Small intestine (tissue), 7 donors: ENCODE data around the gene PSMD3. TPM values are rescaled to one million over a fixed set of nuclear protein-coding genes. Genes with fewer than 3 reads are reported as not detected.
A peak's percentile ranks its signal among the peaks of the same experiment; 100 is the strongest.
"Not testable (repeated sequence)": the region's sequence is repeated elsewhere in the genome, so short reads cannot be mapped to it uniquely, and the experiment has no call there.

Source experiments
- DNase-seq, 2 donors: peaks; one replicate each; pipeline versions ENCODE4 v3.0.0 to v3.0.0-alpha.2; 2013
- FAIRE-seq: peaks from 2 replicates; lab custom pipeline; 2012; peaks lifted over from hg19 to GRCh38; lab: Jason Lieb, UNC
- H3K27ac ChIP-seq, 3 donors: one replicate each; pipeline ENCODE4 v1.5.1; 2013; ENCODE audit warnings: low read length in 2 of 3, mild to moderate bottlenecking in 2 of 3, control low read depth in 1 of 3, inconsistent platforms in 1 of 3, low read depth in 1 of 3, moderate library complexity in 1 of 3
- H3K27me3 ChIP-seq, 3 donors: one replicate each; pipeline ENCODE4 v1.6.1; 2013; ENCODE audit warnings: low read length in 3 of 3, inconsistent platforms in 1 of 3; ENCODE audit not compliant: control insufficient read depth in 3 of 3, insufficient read depth in 3 of 3
- H3K36me3 ChIP-seq, 3 donors: one replicate each; pipeline ENCODE4 v1.6.1; 2013; ENCODE audit warnings: low read length in 3 of 3, inconsistent platforms in 1 of 3, low read depth in 1 of 3, mild to moderate bottlenecking in 1 of 3, moderate library complexity in 1 of 3; ENCODE audit not compliant: control insufficient read depth in 3 of 3, insufficient read depth in 2 of 3
- H3K4me1 ChIP-seq, 3 donors: one replicate each; pipeline ENCODE4 v1.6.1; 2013; ENCODE audit warnings: low read length in 2 of 3, inconsistent platforms in 1 of 3, low read depth in 1 of 3, mild to moderate bottlenecking in 1 of 3, moderate library complexity in 1 of 3; ENCODE audit not compliant: control insufficient read depth in 3 of 3, insufficient read depth in 2 of 3
- H3K4me3 ChIP-seq, 3 donors: one replicate each; pipeline ENCODE4 v1.5.1; 2013; ENCODE audit warnings: low read length in 3 of 3, control low read depth in 1 of 3, inconsistent platforms in 1 of 3, low read depth in 1 of 3, mild to moderate bottlenecking in 1 of 3, moderate library complexity in 1 of 3
- H3K9me3 ChIP-seq, 2 donors: one replicate each; pipeline ENCODE4 v1.6.1; 2013; ENCODE audit warnings: low read depth in 1 of 2, low read length in 1 of 2; ENCODE audit not compliant: control insufficient read depth in 2 of 2, insufficient read depth in 1 of 2
- WGBS, 3 donors: extraction: QIAGEN DNeasy Blood & Tissue Kit; methylation state at CpG; one replicate each; pipeline ENCODE4 v1.1.7; 2013; 5-methylcytosine and 5-hydroxymethylcytosine counted together
- polyA plus RNA-seq, 4 donors: library from polyadenylated mRNA; stranded (reverse) in 3 of 4; unstranded in 1 of 4; fragments of 200-250 nt in 3 of 4; fragments of 120-200 nt in 1 of 4; gene quantifications; one replicate each; pipeline versions ENCODE4 v1.2.1 to v1.2.3, GENCODE V29; 2013
- donor health status: healthy with polysubstance abuse.
- donor health status: control.
- donor health status: control.
- donor health status: Bipolar disorder and iron deficiency.
- donor health status: healthy.

Gene PSMD3
- polyA plus RNA-seq, 4 donors, result 43.6 to 93.6 (median 62.3) TPM

GRCh38 chr17:39939588-39940419 lies 40.8 kb upstream of the PSMD3 start:
- Histone ChIP-seq H3K36me3 (peaks cover 0 to 2% (median 0%) of the 10 kb centered on the region in 3 donors), H3K9me3 (no peaks in the 10 kb centered on the region), H3K27me3 (no peaks in the 10 kb centered on the region), H3K4me1 (no peaks in the 10 kb centered on the region), H3K4me3 (no peak overlapping the region), H3K27ac (peak overlapping the region in 1 of 3 donors; percentile 32)
- FAIRE-seq (no peak), DNase-seq (no peak)
- 56 to 73% (median 65%) methylated on average over 6 of the region's 6 CpGs for WGBS, 3 donors

GRCh38 chr17:39943702-39944392 lies 36.8 kb upstream of the PSMD3 start:
- WGBS, 3 donors, result 62 to 91% (median 70%) methylated on average over 13 to 14 of the region's 14 CpGs
- no peak for DNase-seq
- Histone ChIP-seq H3K27me3 (no peaks in the 10 kb centered on the region), H3K27ac (no peak overlapping the region), H3K9me3 (no peaks in the 10 kb centered on the region), H3K4me3 (no peak overlapping the region), H3K36me3 (no peaks in the 10 kb centered on the region), H3K4me1 (peaks cover 0 to 1% (median 0%) of the 10 kb centered on the region in 3 donors)
- no peak for FAIRE-seq

- FAIRE-seq, result no peak
- H3K9me3 ChIP-seq, result no peaks in the 10 kb centered on the region
- H3K27me3 ChIP-seq, result no peaks in the 10 kb centered on the region
- no peak for DNase-seq
- no peak overlapping the region for H3K4me3 ChIP-seq
- peaks cover 0 to 4% (median 0%) of the 10 kb centered on the region in 3 donors for H3K4me1 ChIP-seq
- 70 to 84% (median 81%) methylated on average over 16 of the region's 16 CpGs for WGBS, 3 donors
- no peaks in the 10 kb centered on the region for H3K36me3 ChIP-seq
- no peak overlapping the region for H3K27ac ChIP-seq
Observed at GRCh38 chr17:39944393-39944711, 36.3 kb upstream of the PSMD3 start.

GRCh38 chr17:39946551-39947330 lies 33.9 kb upstream of the PSMD3 start:
- H3K4me3 ChIP-seq, result no peak overlapping the region
- no peaks in the 10 kb centered on the region for H3K27me3 ChIP-seq
- no peaks in the 10 kb centered on the region for H3K9me3 ChIP-seq
- H3K36me3 ChIP-seq, result no peaks in the 10 kb centered on the region
- H3K4me1 ChIP-seq, result peaks cover 0 to 4% (median 0%) of the 10 kb centered on the region in 3 donors
- H3K27ac ChIP-seq, result no peak overlapping the region
- DNase-seq (no peak), FAIRE-seq (no peak)
- WGBS, 3 donors, result 84 to 87% (median 85%) methylated on average over 15 of the region's 15 CpGs

- 75 to 89% (median 78%) methylated on average over 5 of the region's 5 CpGs for WGBS, 3 donors
- not testable (repeated sequence) for DNase-seq, H3K4me3 ChIP-seq, H3K27ac ChIP-seq, H3K9me3 ChIP-seq, H3K4me1 ChIP-seq, H3K27me3 ChIP-seq, H3K36me3 ChIP-seq, FAIRE-seq
Observed at GRCh38 chr17:39948489-39948828, 32.1 kb upstream of the PSMD3 start.

- Histone ChIP-seq H3K27ac (no peak overlapping the region), H3K27me3 (no peaks in the 10 kb centered on the region), H3K4me3 (no peak overlapping the region), H3K9me3 (no peaks in the 10 kb centered on the region), H3K36me3 (no peaks in the 10 kb centered on the region), H3K4me1 (peaks cover 0 to 12% (median 0%) of the 10 kb centered on the region in 3 donors)
- DNase-seq (no peak), FAIRE-seq (no peak)
- WGBS, 3 donors, result 69 to 70% (median 70%) methylated on average over 2 of the region's 2 CpGs
Observed at GRCh38 chr17:39949028-39949427, 31.6 kb upstream of the PSMD3 start.

- no peak for FAIRE-seq
Observed at GRCh38 chr17:39950871-39951348, 29.7 kb upstream of the PSMD3 start.

More at GRCh38 chr17:39950871-39951348, 29.7 kb upstream of the PSMD3 start:
- Histone ChIP-seq H3K4me1 (peaks cover 0 to 12% (median 0%) of the 10 kb centered on the region in 3 donors), H3K4me3 (no peak overlapping the region), H3K36me3 (no peaks in the 10 kb centered on the region), H3K27ac (no peak overlapping the region), H3K9me3 (no peaks in the 10 kb centered on the region), H3K27me3 (no peaks in the 10 kb centered on the region)
- DNase-seq, result no peak
- WGBS, 3 donors, result 39 to 55% (median 49%) methylated on average over 5 of the region's 5 CpGs
